GM19463 (cell line): ENCODE data around the gene ELK4.

Experiments used
- ATAC-seq: cut with Tn5 transposase; IDR thresholded peaks from one replicate; pipeline ENCODE4 v1.9.1; 2021; ENCODE audit warnings: mild to moderate bottlenecking, moderate library complexity; ENCODE audit not compliant: unreplicated experiment

Gene ELK4

GRCh38 chr1:205584732-205585131 is 47.1 kb downstream of the ELK4 start:
- ATAC-seq = no peak

- no peak for ATAC-seq
Measured at GRCh38 chr1:205583461-205584130, 48.2 kb downstream of the ELK4 start.

DNA sequence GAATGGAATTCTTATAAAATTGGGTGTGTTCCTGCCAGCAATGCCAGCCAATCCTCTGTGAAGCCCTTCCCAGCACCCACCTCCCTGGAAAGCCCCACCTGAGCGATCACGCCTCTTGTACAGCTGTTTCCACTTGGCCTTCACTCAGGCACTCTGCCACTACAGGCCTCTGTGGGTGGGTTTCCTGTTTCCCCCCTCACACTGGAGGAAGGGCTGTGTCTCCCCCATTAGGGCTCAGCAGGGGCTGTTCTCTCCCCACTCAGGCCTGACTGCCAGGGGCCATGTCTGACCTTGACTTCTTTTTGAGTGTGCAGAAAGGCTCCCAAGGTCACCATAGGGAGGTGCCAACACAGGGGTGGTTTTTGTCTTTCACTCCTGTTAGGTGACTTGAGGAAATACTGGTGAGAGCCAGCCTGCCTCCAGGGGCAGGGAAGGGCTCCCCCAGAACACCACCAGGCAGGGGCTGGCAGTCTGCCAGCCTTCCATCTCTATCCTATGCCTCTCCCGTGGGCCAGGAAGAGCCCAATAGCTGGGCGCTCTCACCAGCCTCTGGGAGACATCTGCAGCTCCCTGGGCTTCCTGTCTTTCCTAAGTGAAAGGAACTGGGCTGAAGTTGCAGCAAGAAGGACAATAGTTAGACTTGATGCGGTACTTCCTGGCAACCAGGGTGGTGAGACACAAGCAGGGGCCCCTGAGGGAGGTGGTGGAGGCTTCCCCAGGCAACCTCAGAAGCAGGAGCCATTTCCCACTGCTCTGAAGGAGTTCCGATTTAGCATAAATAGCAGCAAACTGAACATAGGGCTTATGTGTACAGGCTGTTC is 49.1 kb downstream of the ELK4 start:
- ATAC-seq = no peak

DNA sequence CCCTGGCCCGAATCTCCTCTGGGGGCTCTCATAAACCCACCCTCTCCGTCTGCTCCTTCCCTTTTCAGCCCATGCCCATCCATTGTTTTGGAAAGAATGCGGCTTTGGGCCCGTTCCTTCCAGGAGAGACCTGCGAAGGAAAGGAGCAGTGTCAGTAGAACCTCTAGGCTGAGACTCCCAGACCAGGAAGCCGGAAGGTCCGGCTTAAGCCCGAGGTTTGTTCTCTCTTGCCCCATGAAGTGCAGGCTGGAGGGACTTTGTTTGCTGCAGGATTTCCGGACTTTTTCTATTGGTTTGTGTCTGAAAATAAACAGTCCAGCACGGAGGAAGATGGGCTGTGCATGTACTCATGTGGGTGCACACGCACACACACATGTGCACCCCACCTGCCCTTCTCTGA is 49.8 kb downstream of the ELK4 start:
- ATAC-seq = no peak

GRCh38 chr1:205581321-205581980 is 50.4 kb downstream of the ELK4 start:
- no peak for ATAC-seq

DNA sequence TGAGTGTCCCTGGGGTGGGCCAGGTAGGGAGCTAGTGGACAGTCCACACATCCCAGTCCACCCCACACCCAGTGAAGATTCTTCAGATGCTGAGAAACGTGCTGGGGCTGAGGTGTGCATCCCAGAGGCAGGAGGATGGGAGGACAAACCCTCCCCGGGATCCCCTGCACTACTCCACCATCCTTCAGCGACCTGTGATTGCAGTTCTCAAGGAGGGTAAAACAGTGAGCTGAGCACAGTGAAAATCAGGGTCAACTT is 51.0 kb downstream of the ELK4 start:
- no peak for ATAC-seq

- ATAC-seq = no peak
Measured at GRCh38 chr1:205580140-205580922, 51.5 kb downstream of the ELK4 start.

GRCh38 chr1:205579711-205580110 is 52.1 kb downstream of the ELK4 start:
- ATAC-seq = no peak

GRCh38 chr1:205578780-205579571 is 52.8 kb downstream of the ELK4 start:
- ATAC-seq = no peak

GRCh38 chr1:205577874-205578658 is 53.7 kb downstream of the ELK4 start:
- no peak for ATAC-seq

DNA sequence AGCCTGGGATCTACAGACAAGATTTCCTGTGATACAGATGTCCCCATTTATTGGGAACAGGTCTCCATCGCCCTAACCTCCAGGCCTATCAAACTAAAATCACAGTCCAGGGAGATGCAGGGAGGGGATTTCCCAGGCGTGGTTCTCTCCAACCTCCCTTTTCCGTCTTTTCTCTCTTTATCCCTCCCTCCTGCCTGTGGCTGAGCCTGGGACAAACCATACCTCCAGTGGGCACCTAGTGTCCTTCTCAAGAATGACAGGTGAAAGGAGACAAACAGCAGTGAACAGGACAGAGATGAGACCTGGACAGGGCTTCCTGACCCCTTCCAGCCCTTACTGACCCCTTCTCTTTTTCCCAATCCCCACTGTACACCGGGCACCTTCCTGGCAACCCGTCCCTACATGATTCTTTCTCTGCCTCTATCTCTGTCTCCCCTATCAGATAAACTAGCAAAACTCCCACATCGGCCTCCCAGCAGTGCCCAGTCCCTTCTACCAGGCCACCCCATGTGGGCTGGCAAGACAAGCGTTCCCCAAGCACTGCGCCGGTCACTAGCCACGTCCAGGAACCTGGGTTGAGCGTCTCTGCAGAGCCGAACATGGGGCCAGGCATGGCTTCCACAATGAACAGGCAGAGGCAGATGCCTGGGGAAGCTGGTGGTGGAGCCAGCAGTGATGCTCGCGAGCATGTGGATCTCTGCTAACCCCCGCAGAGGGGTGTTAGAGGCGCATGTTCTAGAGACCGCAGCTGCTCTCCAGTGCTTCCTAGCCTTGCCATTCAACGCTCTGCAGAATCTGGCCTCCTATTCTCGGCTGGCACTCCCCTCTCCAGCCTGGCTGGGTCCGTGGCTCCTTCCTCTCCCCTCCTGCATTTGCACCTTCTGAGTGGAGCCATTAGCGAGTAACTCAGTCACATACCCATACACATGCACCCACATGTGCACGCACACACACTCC is 54.7 kb downstream of the ELK4 start:
- ATAC-seq = no peak

GRCh38 chr1:205576011-205576410 is 55.8 kb downstream of the ELK4 start:
- no peak for ATAC-seq

- ATAC-seq = no peak
Measured at GRCh38 chr1:205575294-205575885, 56.4 kb downstream of the ELK4 start.

- no peak for ATAC-seq
Measured at GRCh38 chr1:205572421-205572820, 59.4 kb downstream of the ELK4 start.

- ATAC-seq = no peak
Measured at GRCh38 chr1:205571747-205572146, 60.1 kb downstream of the ELK4 start.

- ATAC-seq = no peak
Measured at GRCh38 chr1:205570796-205571537, 60.8 kb downstream of the ELK4 start.

- no peak for ATAC-seq
Measured at GRCh38 chr1:205570173-205570501, 61.7 kb downstream of the ELK4 start.
